ENCODE measurements around the gene LTN1. TPM values are rescaled to one million over a fixed set of nuclear protein-coding genes. Genes with fewer than 3 reads are reported as not detected.

Gene LTN1
- total and polyA plus RNA-seq, 2 donors (not counting 1 experiment from before 2014, with no cell fraction given), result 6.6 to 30.1 TPM

GRCh38 chr21:28943631-28944030 lies 49.0 kb downstream of the LTN1 start:
- Histone ChIP-seq H2AFZ (ENCODE audit: insufficient read depth, low read depth, low read length, poor library complexity, severe bottlenecking) (no peak overlapping the region), H3K4me3 (ENCODE audit: control extremely low read depth in 1 of 5, extremely low read depth in 1 of 5, insufficient read depth in 1 of 5, low read depth in 2 of 5, low read length in 4 of 5) (no peak overlapping the region), H3K9me3 (ENCODE audit: control extremely low read depth in 1 of 3, control insufficient read depth in 2 of 3, insufficient read depth in 1 of 3, low read length in 2 of 3) (no peaks in the 10 kb centered on the region), H3K4me1 (ENCODE audit: control insufficient read depth in 2 of 2, insufficient read depth in 2 of 2, low read length in 2 of 2) (no peaks in the 10 kb centered on the region), H3K4me2 (replicated peaks; ENCODE audit: low read depth, low read length, poor library complexity, severe bottlenecking) (no peak overlapping the region), H3K36me3 (replicated peaks in 1 of 2; ENCODE audit: control extremely low read depth in 1 of 2, control insufficient read depth in 1 of 2, extremely low read depth in 1 of 2, insufficient read depth in 2 of 2, low read length in 1 of 2) (peaks cover 10 to 46% of the 10 kb centered on the region in 2 experiments), H4K20me1 (ENCODE audit: control insufficient read depth, insufficient read depth, low read length, poor library complexity, severe bottlenecking) (no peaks in the 10 kb centered on the region), H3K9ac (ENCODE audit: low read length) (no peak overlapping the region), H3K79me2 (ENCODE audit: control insufficient read depth, insufficient read depth, low read length) (no peaks in the 10 kb centered on the region), H3K27ac (ENCODE audit: low read length in 2 of 2) (no peak overlapping the region), H3K27me3 (replicated peaks in 1 of 4; ENCODE audit: control extremely low read depth in 1 of 4, control insufficient read depth in 3 of 4, insufficient read depth in 4 of 4, low read length in 3 of 4) (no peaks in the 10 kb centered on the region)
- DNase-seq (no peak), ATAC-seq (ENCODE audit: low read depth) (no peak)
- Mint-ChIP-seq H3K27ac (no peak overlapping the region), H3K27me3 (no peaks in the 10 kb centered on the region), H3K4me1 (no peaks in the 10 kb centered on the region), H3K9me3 (ENCODE audit: insufficient read depth) (no peaks in the 10 kb centered on the region), H3K4me3 (no peak overlapping the region)
- intact Hi-C loops (cut with micrococcal nuclease), result loop anchor here (5.0 kb wide), 1 partner anchor 426 kb away; no protein-coding TSS in a partner anchor
- WGBS (ENCODE audit: insufficient coverage), result 88% methylated on average over 1 of the region's 2 CpGs
- no peak for TF ChIP-seq EZH2 (IDR thresholded peaks at IDR 0.05; ENCODE audit: borderline replicate concordance, insufficient read depth, low read depth, low read length, poor library complexity, severe bottlenecking)
- TF ChIP-seq, protein P1, sequence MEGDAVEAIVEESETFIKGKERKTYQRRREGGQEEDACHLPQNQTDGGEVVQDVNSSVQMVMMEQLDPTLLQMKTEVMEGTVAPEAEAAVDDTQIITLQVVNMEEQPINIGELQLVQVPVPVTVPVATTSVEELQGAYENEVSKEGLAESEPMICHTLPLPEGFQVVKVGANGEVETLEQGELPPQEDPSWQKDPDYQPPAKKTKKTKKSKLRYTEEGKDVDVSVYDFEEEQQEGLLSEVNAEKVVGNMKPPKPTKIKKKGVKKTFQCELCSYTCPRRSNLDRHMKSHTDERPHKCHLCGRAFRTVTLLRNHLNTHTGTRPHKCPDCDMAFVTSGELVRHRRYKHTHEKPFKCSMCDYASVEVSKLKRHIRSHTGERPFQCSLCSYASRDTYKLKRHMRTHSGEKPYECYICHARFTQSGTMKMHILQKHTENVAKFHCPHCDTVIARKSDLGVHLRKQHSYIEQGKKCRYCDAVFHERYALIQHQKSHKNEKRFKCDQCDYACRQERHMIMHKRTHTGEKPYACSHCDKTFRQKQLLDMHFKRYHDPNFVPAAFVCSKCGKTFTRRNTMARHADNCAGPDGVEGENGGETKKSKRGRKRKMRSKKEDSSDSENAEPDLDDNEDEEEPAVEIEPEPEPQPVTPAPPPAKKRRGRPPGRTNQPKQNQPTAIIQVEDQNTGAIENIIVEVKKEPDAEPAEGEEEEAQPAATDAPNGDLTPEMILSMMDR (IDR thresholded peaks at IDR 0.05), result no peak
- ChIA-PET CTCF (no interaction called here), POLR2A (interaction anchor here (0.5 kb wide), 1 partner anchor 90 kb away, joined by 4 read pairs; no protein-coding TSS in a partner anchor)

DNA sequence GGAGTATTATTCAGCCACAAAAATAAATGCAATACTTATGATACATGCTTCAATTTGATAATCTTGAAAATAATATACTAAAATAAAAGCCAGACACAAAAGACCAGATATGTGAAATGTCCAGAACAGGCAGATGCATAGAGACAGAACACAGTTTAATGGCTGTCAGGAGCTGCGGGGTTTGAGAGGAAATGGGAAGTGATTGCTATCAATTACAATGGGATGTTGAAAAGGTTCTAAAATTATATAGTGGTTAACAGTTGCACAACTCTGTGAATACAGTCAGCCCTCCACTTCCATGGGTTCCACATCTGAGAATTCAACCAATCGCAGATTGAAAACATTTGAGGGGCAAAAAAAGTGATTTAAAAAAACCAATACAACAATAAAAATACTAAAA lies 54.0 kb downstream of the LTN1 start:
- no peak for TF ChIP-seq EZH2 (IDR thresholded peaks at IDR 0.05; ENCODE audit: borderline replicate concordance, insufficient read depth, low read depth, low read length, poor library complexity, severe bottlenecking)
- TF ChIP-seq, protein P1 (IDR thresholded peaks at IDR 0.05), result no peak
- H4K20me1 ChIP-seq (ENCODE audit: control insufficient read depth, insufficient read depth, low read length, poor library complexity, severe bottlenecking), result no peaks in the 10 kb centered on the region
- Mint-ChIP-seq H3K27ac (no peak overlapping the region), H3K27me3 (no peaks in the 10 kb centered on the region), H3K9me3 (ENCODE audit: insufficient read depth) (no peaks in the 10 kb centered on the region), H3K4me3 (no peak overlapping the region), H3K4me1 (no peaks in the 10 kb centered on the region)
- H3K4me1 ChIP-seq (ENCODE audit: control insufficient read depth in 2 of 2, insufficient read depth in 2 of 2, low read length in 2 of 2), result no peaks in the 10 kb centered on the region
- ATAC-seq (ENCODE audit: low read depth), result no peak
- H3K79me2 ChIP-seq (ENCODE audit: control insufficient read depth, insufficient read depth, low read length), result no peaks in the 10 kb centered on the region
- H2AFZ ChIP-seq (ENCODE audit: insufficient read depth, low read depth, low read length, poor library complexity, severe bottlenecking), result no peak overlapping the region
- CTCF ChIA-PET, result interaction anchor here (1.7 to 2.2 kb wide), 2 partner anchors 13 to 194 kb away, joined by 7 to 12 read pairs; no protein-coding TSS in a partner anchor
- no peaks in the 10 kb centered on the region for H3K9me3 ChIP-seq (ENCODE audit: control extremely low read depth in 1 of 3, control insufficient read depth in 2 of 3, insufficient read depth in 1 of 3, low read length in 2 of 3)
- DNase-seq, result no peak
- H3K27ac ChIP-seq (ENCODE audit: low read length in 2 of 2), result no peak overlapping the region
- peaks cover 18 to 52% of the 10 kb centered on the region in 2 experiments for H3K36me3 ChIP-seq (replicated peaks in 1 of 2; ENCODE audit: control extremely low read depth in 1 of 2, control insufficient read depth in 1 of 2, extremely low read depth in 1 of 2, insufficient read depth in 2 of 2, low read length in 1 of 2)
- no peak overlapping the region for H3K4me3 ChIP-seq (ENCODE audit: control extremely low read depth in 1 of 5, extremely low read depth in 1 of 5, insufficient read depth in 1 of 5, low read depth in 2 of 5, low read length in 4 of 5)
- no peak overlapping the region for H3K4me2 ChIP-seq (replicated peaks; ENCODE audit: low read depth, low read length, poor library complexity, severe bottlenecking)
- H3K27me3 ChIP-seq (replicated peaks in 1 of 4; ENCODE audit: control extremely low read depth in 1 of 4, control insufficient read depth in 3 of 4, insufficient read depth in 4 of 4, low read length in 3 of 4), result no peaks in the 10 kb centered on the region
- no CpG with 5 or more reads among the region's 2 CpGs for WGBS (ENCODE audit: insufficient coverage)
- POLR2A ChIA-PET, result no interaction called here
- intact Hi-C loops (cut with micrococcal nuclease), result loop anchor here (5.0 kb wide), 1 partner anchor 51 kb away; a partner anchor contains a TSS
- no peak overlapping the region for H3K9ac ChIP-seq (ENCODE audit: low read length)
